GM21737 (cell line): ENCODE results near the gene WDR70.
"Not testable (repeated sequence)": the region's sequence is repeated elsewhere in the genome, so short reads cannot be mapped to it uniquely, and the experiment has no call there.

Source experiments
- ATAC-seq: cut with Tn5 transposase; IDR thresholded peaks from one replicate; pipeline ENCODE4 v1.9.1; 2021; ENCODE audit warnings: mild to moderate bottlenecking, moderate library complexity; ENCODE audit not compliant: unreplicated experiment

WDR70 gene

DNA sequence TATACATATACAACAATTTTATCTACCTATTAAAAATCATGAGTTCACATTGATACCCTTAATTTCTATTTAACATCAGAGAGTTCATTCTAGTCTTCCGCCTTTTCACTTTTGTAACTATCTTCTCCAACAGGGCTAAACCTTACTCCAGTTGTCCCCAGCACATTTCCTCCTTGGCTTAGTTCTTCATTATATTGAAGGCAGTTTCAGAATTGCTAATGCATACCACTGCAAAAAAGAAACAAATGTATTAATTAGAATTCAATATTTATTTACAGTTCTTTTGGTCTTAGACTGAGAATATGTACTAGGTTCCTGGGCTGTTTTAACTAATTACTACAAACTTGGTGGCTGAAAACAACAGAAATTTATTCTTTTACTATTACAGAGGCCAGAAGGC is 132.5 kb downstream of the WDR70 start:
- ATAC-seq = no peak

DNA sequence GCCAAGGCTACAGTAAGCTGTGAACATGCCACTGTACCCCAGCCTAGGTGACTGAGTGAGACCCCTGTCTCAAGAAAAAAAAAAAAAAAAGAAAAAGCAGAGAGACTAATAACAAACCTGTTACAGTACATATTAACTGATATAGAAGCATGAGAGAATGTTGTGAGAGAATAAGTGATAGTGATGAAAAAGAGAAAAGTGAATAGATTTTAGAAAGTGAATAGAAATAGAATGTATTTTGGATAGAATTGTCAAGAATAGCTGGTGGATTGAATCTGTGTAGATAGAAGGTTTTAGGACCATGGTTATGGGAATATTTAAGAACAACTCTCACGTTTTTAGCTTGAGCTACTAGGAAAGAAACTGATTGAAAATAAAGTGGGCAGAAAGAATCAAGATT is 135.8 kb downstream of the WDR70 start:
- ATAC-seq = no peak

DNA sequence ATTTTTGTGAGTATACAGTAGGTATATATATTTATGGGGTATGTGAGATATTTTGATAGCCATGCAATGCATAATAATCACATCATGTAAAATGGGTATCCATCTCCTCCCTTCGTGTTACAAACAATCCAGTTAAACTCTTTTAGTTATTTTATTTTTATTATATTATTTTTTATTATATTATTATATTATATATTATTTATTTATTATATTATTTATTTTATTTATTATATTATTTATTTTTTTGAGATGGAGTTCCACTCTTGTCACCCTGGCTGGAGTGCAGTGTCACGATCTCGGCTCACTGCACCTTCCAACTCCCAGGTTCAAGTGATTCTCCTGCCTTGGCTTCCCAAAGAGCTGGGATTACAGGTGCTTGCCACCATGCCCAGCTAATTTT is 138.6 kb downstream of the WDR70 start:
- ATAC-seq = no peak

DNA sequence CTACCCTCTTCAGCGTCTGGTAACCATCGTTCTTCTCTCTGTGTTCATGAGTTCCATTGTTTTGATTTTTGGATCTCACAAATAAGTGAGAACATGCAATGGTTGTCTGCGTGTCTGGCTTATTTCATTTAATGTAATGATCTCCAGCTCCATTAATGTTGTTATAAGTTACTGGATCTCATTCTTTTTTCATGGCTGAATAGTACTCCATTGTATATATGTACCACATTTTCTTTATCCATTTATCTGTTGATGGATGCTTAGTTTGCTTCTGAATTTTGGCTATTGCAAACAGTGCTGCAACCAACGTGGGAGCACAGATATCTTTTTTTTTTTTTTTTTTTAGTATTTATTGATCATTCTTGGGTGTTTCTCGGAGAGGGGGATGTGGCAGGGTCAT is 139.2 kb downstream of the WDR70 start:
- not testable (repeated sequence) for ATAC-seq

DNA sequence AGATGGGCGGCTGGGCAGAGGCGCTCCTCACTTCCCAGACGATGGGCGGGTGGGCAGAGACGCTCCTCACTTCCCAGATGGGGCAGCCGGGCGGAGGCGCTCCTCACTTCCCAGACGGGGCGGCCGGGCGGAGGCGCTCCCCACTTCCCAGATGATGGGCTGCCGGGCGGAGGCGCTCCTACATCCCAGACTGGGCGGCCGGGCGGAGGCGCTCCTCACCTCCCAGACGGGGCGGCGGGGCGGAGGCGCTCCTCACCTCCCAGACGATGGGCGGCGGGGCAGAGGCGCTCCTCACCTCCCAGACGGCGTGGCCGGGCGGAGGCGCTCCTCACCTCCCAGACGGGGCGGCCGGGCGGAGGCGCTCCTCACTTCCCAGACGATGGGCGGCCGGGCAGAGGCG is 140.2 kb downstream of the WDR70 start:
- no peak for ATAC-seq

DNA sequence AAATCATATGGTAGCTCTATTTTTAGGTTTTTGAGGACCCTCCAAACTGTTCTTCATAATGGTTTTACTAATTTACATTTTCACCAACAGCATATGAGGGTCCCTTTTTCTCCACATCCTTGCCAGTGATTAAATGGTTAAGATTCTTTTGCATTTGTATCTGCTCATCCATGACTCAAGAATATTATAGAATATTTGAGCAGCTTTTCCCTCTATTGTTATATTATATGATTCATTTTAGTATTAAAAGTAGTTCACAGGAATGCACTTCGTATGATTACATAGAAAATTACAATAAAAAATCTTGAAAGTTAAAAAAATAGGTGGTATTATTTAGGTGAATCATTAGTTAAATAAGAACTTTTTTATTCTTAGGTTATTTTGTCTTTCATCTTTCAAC is 140.7 kb downstream of the WDR70 start:
- ATAC-seq = no peak

DNA sequence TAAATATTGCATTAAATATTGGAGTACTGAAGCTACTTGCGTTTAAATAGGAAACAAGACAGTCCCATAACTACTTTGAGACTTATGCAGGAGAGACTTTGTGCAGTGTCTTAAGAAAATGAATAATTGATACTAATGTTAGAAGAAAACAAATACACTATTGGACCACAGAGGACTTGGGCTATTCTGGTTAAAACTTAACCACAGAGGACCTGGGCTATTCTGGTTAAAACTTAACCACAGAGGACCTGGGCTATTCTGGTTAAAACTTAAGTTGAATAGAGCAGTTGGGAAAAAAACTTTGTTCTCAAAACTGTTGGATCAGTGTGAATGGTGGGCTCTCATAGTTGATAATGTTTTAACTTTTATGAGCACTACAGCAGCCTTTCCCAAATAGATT is 141.7 kb downstream of the WDR70 start:
- no peak for ATAC-seq

DNA sequence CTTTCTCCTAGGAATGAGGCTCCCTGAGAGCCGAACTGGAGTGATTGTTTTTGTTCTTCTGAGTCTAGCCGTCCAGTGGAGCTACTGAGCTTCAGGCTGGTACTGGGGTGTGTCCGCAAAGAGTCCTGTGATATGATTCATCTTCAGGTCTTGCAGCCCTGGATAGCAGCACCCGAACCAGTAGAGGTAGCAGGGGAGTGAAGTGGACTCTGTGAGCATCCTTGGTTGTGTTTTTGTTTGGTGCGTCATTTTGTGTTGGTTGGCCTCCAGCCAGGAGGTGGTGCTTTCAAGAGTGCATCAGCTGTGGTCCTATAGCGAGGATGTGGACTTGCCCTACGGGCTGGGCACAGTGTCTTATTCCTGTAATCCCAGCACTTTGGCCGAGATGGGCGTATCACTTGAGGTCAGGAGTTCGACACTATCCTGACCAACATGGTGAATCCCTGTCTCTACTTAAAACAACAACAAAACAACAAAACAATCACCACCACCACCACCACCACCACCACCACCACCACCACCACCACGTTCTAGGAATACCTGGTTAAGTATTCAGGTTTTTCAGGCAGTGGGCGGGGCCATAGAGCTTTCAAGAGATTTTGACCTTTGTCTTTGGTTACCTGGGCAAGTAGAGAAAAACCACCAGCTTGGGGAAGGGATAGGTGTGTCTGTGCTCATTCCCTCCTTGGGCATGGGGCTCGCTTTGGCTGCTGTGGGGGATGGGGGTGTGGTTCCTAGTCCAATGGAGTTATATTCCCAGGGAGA is 154.0 kb downstream of the WDR70 start:
- no peak for ATAC-seq

DNA sequence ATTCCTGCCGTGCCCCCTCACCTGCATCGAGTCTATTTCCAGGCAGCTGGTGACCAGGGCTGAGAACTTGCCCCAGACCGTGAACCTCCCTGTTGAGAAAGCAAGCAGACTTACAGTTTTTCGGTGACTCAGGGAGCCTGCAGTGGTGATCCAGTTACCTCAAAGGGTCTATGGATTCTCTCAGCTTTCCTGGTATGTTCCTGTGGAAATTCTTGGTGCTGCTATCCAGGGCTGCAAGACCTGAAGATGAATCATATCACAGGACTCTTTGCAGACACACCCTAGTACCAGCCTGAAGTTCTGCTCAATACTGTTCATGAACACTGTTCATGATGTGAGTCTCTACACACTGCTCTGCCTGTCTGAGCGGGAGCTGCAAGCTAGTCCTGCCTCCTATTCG is 154.7 kb downstream of the WDR70 start:
- no peak for ATAC-seq

DNA sequence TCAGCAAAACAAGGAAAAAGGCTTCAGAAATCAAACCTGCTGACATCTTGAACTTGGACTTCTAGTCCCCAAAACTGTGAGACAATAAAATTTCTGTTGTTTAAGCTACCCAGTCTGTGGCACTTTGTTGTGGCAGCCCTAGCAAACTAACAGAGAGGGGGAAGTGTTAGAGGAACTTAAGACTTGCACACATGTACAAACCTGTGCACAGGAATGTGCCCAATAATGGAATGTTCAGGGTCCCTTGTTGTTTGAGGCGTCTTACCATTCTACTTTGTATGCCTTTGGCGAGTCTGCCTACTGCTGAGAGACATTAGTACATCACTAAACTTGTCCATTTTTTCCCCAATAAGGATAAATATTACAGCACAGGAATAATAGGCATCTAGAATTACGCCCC is 160.3 kb downstream of the WDR70 start:
- ATAC-seq = no peak

DNA sequence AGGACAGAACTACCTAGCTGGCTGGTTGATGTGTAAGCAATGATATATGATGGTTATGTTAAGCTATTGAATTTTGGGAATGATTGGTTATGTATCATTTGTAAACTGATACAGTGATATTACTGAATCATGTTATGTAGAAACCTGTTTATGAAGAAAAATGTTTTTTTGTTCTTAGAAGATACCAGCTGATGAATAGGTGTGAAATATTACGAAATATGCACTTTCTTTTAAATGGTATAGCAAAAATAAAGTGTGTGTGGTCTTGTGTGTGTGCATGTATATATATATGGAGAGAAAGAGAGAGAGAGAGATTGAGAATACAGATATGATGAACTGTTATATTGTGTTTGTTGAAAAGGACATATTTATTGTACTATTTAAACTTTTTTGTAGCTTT is 164.1 kb downstream of the WDR70 start:
- ATAC-seq = no peak

DNA sequence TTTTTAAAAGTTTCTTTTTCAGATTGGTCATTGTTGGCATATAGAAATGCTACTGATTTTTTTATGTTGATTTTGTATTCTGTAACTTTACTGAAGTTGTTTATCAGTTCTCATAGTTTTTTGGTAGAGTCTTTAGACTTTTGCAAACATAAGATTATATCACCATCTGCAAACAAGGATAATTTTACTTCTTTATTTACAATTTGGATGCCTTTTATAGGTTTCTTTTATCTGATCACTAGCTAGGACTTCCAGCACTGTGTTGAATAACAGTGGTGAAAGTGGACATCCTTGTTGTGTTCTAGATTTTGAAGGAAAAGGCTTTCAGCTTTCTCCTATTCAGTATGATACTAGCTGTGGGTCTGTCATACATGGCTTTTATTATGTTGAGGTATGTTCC is 170.3 kb downstream of the WDR70 start:
- ATAC-seq = no peak

DNA sequence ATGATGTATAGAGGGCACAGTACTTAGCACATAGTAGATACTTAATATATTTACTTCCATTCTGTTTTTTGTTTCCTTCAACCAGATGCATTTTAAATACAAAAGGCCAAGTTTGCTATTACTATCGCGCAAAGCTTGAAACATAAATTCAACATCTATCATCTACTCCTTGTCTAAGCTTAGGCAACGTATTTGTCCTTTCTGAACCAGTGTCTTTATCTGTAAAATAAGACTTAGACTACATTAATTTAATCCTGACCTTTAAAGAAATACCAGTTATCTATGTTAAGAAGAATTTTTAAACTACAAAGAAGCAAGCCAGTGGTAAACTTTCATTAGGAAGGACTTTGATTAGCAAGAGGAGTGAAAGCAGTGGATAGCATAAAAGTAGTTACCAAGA is 173.0 kb downstream of the WDR70 start:
- ATAC-seq = no peak

DNA sequence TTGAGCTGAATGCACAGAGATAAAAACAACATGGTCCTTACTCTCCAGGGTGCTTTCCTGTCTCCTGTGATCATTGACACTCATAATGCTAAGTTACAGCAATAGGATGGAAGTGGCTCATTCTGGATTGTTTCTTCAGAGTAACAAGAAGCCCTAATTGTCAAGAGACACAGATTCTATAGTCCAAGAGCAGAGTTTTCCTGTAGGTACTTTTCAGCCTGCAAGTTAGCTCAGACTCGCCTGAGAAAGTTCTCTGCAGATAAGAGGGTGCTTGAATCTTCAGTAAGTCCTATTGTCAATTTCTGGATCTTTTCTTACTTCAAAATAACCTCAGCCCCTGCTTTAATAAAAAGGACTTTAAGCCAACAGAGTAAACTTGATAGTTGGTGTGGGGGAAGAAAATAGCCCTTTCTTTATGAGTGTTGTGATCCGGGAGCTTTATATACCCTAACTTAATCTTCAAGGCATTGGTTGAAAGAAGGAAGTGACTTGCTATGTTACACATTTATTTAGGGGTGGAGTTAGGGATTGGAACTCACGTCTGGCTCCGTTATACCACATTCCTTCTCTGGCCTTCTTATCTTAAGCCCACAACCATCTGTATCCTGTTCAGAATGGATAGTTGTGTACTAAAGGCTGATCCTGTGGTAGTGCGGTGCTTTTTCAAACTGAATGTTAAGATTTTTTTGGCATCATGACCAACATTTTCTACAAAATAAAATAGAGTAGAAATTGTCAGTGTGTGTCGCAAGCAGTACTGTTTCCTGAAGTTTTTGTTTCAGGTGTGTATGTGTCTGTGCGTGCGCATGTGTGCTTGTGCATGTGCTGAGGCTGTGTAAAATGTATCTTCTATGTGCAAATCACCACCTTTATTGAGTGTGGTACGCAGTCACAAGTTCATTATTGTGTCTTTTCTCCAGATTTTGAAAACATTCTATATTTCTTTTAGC is 173.9 kb downstream of the WDR70 start:
- no peak for ATAC-seq

DNA sequence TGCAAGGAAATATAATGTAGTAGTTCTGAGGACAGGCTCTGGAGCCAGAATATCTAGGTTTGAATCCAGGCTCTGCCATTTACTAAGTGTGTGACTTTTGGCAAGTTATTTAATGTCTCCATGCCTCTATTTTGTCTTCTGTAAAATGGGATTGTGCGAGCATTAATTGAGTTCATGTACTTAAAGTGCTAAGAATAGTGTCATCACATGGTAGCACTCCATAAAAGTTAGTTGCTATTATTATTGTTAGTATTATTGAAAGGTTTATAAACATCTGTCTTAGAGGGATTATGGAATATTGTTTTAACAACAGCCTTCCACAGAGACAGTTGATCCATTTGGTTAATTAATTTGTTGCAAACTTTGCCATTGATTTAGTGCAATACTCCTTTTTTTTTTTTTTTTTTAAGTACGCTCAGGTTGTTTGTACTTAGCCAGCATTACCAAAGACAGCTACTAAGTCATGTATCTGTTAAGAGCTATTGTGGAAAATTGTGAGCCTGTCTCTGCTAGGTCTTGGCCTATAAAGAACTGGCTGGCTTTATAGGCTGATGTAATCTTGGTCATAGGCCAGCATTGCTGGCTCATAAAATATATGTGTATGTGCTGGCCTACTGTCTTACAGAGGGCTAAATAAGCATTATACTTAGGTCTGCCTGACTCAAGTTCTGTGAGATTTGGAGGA is 174.7 kb downstream of the WDR70 start:
- ATAC-seq = no peak

DNA sequence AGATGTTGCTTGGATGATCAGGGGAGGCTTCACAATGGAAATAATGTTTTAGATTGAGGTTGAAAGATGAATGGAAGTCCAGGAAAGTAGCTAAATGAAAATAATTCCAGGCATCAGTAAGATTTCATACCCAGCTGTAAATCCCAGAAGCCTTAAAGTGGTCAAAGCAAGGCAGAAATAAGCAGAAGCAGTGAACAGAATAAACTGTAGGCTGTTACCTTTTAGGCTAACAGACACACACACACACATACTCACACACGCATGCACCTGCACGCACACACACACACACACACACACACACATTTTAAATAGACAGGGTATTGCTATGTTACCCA is 175.3 kb downstream of the WDR70 start:
- ATAC-seq = no peak

DNA sequence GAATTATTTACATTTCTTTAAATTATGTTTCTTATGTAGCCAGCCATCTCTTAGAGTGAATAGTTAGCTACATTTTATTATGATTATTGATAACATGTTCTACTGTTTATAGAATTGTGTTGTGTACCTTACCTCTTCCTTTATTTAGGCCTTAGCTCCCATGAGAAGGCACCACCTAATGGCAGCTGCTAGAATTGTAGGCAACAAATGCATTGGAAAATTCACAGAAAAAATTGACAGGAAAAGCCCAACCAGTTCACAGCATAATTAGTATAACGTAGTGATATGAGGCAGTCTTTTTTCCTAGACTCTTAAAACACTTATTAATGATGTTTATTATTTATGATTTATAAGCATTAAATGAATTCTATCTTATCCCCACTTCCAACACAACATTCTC is 175.8 kb downstream of the WDR70 start:
- ATAC-seq = no peak

DNA sequence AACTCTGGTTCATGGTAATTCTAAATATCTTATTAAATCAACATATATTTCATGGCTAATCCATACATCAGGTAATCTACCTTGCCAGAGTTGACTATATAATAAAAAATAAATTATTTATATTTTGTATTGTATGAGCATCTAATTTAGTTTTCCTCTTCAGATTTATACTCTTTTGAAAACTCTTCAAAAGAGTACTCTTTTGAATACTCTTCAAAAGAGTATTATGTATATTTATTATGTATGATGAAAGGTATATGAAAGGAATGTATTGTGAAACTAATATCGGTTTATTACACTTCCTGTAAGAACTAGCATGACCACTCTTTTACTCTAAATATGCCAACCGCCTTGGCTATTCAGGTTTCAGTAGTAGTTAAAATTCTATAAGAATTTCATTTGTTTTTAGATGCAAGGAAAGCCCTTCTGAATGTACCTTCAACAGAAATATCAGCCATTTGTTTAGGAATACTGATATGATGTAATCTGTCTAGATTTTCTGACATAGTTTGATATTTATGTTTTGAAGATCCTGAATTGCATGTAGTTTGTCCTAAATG is 178.7 kb downstream of the WDR70 start:
- ATAC-seq = no peak

DNA sequence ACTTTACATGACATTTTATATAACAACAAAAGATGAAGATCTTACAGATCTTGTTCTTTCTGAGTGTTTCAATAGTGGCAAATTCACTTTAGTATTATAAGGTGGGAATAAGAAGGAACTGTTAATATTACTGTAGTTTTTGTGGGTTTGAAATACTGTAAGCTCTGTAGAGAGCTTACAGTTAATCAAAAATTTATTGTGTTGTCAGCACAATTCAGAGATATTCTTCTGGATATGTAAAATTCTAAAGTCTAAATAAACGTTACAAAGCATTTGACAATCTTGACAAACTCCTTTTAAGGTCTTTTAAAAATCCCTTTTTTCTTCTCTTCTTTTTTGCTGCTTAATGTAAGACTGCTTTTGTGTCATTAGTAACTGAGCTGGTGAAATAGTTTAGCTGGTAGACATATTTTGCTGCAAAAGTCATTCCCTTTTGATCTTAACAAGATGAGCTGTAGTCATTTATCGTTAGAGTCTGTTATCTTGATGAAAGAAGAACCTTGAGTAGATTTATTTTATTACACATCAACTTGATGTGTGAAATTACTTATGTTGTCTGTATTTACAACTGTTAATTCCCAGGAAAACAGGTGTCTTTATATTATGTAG is 186.0 kb downstream of the WDR70 start:
- no peak for ATAC-seq

DNA sequence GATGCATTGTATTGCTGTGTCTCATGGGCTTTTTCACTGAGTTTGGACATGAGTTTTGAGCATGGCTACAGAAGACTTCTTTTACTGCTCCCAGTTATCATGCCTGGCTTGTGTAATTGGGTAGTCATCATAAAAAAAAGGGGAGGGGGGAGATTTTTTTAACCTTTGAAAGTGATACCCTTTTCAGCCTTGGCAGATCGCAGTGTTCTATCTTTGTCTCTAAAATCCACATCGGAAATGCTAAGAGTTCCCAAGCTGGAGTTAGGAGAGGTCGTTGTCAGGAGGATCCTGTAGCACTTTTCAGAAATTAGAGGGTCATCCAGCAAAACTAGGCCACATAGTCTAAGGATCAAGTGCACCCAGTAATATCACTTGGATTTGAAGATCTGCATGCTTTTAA is 188.4 kb downstream of the WDR70 start:
- no peak for ATAC-seq
